Ovary (tissue), 9 donors: ENCODE data around the gene ABCG1. TPM values are rescaled to one million over a fixed set of nuclear protein-coding genes. Genes with fewer than 3 reads are reported as not detected.

Experiments
- DNase-seq, 5 donors: peaks; one replicate each; pipeline ENCODE4 v3.0.0-alpha.2; 2019 to 2020
- H3K27ac ChIP-seq, 2 donors: fragments of 200-600 bp; one replicate each; pipeline versions ENCODE4 v1.5.1 to v1.8.0; 2019 to 2022
- H3K27me3 ChIP-seq: fragments of 200-600 bp; one replicate; pipeline ENCODE4 v1.8.0; 2022
- H3K36me3 ChIP-seq: fragments of 200-600 bp; sonication (generic); one replicate; pipeline ENCODE4 v1.5.1; 2019
- H3K4me1 ChIP-seq: one replicate; pipeline ENCODE4 v1.8.1; 2013; ENCODE audit warnings: mild to moderate bottlenecking, moderate library complexity; ENCODE audit not compliant: insufficient read depth
- H3K4me3 ChIP-seq: fragments of 200-600 bp; sonication (generic); one replicate; pipeline ENCODE4 v1.5.1; 2017
- H3K9me3 ChIP-seq, 2 donors: fragments of 200-600 bp in 1 of 2; sonication (generic) in 1 of 2; one replicate each; pipeline versions ENCODE4 v1.5.1 to v1.8.1; 2013 to 2019; ENCODE audit warnings: mild to moderate bottlenecking in 1 of 2, moderate library complexity in 1 of 2
- EP300 ChIP-seq: sonication (generic); formaldehyde crosslinking; IDR thresholded peaks from one replicate; pipeline ENCODE4 v1.6.1; 2017; ENCODE audit warnings: antibody characterized with exemption
- POLR2A ChIP-seq: fragments of 450-650 bp; IDR thresholded peaks from one replicate; pipeline ENCODE4 v1.6.1; 2017; ENCODE audit warnings: antibody characterized with exemption, mild to moderate bottlenecking, moderate library complexity
- WGBS, 3 donors: extraction: QIAGEN DNeasy Blood & Tissue Kit in 1 of 3; methylation state at CpG; one replicate each; pipeline versions ENCODE4 v1.1.5 to v1.1.7; 2013 to 2017; 5-methylcytosine and 5-hydroxymethylcytosine counted together
- intact Hi-C, 4 donors: fragments of 100-400 bp; cut with DNase I; formaldehyde crosslinking; loops; one replicate each; pipeline versions ENCODE4 v1.11.0 to v1.15.1; 2022 to 2023
- polyA plus RNA-seq, 2 donors: library from polyadenylated mRNA; stranded (reverse); fragments of 200-250 nt in 1 of 2; fragments of 350-450 nt in 1 of 2; fragmentation: Illumina TruSeq in 1 of 2; extraction: RNeasy Lipid Tissue Mini Kit (QIAGEN cat#74804) in 1 of 2; gene quantifications; one replicate each; pipeline ENCODE4 v1.2.3, GENCODE V29; 2013 to 2014
- total RNA-seq, 7 donors: library from RNA; depleted of rRNA in 2 of 7; stranded (reverse); fragments of >200 nt in 2 of 7; fragmentation: NEBNext Ultra II Directional in 3 of 7; extraction: Animal tissue kit (Norgen Biotek cat#: 25700) in 3 of 7; gene quantifications; one replicate each; pipeline versions ENCODE4 v1.1.0 to v1.2.4, GENCODE V29; 2016 to 2023
- TF ChIP-seq, protein P1 (sequence below), 3 donors: fragments of 450-650 bp in 2 of 3; fragments of 200-600 bp in 1 of 3; IDR thresholded peaks; one replicate each; pipeline versions ENCODE4 v1.5.1 to v1.8.0; 2016 to 2022; ENCODE audit warnings: antibody characterized with exemption in 3 of 3, mild to moderate bottlenecking in 1 of 3
- donor health status: DM: no; HTN: no; CAD: no; lungs with moderate emphysema.
- donor health status: DM: no; HTN: no; CAD: no.
- donor health status: Bipolar disorder and iron deficiency.
- donor health status: DM: yes; HTN: yes; CAD: no.
- donor health status: DM: no; HTN: no; CAD: no.
- donor health status: DM: yes; HTN: yes; CAD: no.

ABCG1 gene
- total and polyA plus RNA-seq, 9 donors = 4.3 to 14.9 (median 5.8) TPM

DNA sequence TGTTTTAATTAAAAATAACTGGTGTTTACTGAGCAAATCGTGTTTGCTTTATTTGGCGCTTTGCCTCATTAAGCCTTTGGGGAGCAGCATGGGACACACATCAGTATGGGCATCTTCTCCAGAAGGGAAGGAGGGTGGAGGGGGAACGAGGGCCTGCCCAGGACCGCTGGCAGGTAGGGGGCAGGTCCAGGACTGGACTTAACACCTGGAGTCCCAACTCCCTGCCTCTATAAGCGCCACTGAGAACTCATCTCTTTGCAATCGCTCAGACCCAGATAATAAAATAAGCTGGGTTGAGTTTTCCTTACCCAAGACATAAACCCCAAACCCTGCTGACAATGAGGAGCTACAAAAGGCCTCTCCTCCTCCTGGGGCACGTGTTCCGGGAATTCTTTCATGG lies 15.1 kb downstream of the ABCG1 start:
- peak overlapping the region; percentile 40 to 82 for H3K27ac ChIP-seq
- intact Hi-C loops = loop anchor here in 1 of 4 donors (10.0 kb wide), 1 partner anchor 1669 kb away; no protein-coding TSS in a partner anchor
- TF ChIP-seq, protein P1, sequence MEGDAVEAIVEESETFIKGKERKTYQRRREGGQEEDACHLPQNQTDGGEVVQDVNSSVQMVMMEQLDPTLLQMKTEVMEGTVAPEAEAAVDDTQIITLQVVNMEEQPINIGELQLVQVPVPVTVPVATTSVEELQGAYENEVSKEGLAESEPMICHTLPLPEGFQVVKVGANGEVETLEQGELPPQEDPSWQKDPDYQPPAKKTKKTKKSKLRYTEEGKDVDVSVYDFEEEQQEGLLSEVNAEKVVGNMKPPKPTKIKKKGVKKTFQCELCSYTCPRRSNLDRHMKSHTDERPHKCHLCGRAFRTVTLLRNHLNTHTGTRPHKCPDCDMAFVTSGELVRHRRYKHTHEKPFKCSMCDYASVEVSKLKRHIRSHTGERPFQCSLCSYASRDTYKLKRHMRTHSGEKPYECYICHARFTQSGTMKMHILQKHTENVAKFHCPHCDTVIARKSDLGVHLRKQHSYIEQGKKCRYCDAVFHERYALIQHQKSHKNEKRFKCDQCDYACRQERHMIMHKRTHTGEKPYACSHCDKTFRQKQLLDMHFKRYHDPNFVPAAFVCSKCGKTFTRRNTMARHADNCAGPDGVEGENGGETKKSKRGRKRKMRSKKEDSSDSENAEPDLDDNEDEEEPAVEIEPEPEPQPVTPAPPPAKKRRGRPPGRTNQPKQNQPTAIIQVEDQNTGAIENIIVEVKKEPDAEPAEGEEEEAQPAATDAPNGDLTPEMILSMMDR (IDR thresholded peaks at IDR 0.05) = no peak
- TF ChIP-seq POLR2A (no peak), EP300 (no peak)
- 52 to 57% (median 54%) methylated on average over 8 of the region's 8 CpGs for WGBS, 3 donors
- H3K9me3 ChIP-seq = no peaks in the 10 kb centered on the region
- H3K27me3 ChIP-seq = no peaks in the 10 kb centered on the region
- H3K36me3 ChIP-seq = no peaks in the 10 kb centered on the region
- H3K4me1 ChIP-seq = peaks cover 16% of the 10 kb centered on the region
- no peak for DNase-seq
- H3K4me3 ChIP-seq = peak overlapping the region; percentile 40

DNA sequence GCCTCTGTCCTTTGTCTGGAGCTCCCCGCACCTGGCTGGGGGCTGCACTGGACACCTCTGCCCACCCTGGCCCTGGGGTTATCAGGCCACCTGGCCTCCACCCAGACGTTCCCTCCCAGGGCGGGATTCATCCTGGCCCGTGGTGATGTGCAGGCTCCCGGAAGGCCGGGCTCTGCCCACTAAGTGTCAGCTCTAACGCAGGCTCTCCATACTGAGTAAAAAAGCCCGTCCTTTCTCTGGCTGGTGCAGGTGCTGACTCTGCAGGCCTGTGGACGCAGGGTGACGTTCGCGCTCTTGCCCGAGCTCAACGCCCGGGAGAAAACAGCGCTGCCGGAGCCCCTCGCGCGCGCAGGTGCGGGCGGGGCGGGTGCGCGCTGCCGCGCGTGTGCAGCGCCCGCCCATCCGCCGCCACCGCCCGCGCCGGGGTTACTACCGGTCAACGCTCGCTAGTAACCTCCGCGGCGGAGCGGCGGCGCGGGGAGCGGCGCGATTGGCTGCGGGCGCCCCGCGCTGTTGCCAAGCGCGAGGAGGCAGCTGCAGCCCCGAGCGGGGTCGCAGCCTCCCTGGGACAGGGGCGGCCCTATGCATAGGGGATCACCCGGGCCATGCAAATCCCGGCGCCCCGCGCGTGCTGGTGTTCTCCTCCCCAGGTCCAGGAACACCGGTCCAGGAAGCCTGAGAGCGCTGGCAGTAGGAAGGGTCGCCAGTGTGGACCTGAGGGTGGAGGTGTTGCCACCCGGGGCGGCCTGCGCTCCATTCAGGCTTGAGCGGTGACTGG lies 15.7 kb downstream of the ABCG1 start:
- peak; percentile 53 to 78 (median 73) for DNase-seq
- Histone ChIP-seq H3K4me1 (peaks cover 16% of the 10 kb centered on the region), H3K4me3 (peak overlapping the region; percentile 40), H3K27ac (peak overlapping the region; percentile 40 to 82), H3K36me3 (no peaks in the 10 kb centered on the region), H3K27me3 (no peaks in the 10 kb centered on the region), H3K9me3 (no peaks in the 10 kb centered on the region)
- WGBS, 3 donors = 2 to 4% (median 3%) methylated on average over 27 to 73 of the region's 73 CpGs
- TF ChIP-seq EP300 (no peak), POLR2A (no peak)
- TF ChIP-seq, protein P1 (IDR thresholded peaks at IDR 0.05) = no peak
- intact Hi-C loops = loop anchor here in 1 of 4 donors (10.0 kb wide), 1 partner anchor 1670 kb away; no protein-coding TSS in a partner anchor

DNA sequence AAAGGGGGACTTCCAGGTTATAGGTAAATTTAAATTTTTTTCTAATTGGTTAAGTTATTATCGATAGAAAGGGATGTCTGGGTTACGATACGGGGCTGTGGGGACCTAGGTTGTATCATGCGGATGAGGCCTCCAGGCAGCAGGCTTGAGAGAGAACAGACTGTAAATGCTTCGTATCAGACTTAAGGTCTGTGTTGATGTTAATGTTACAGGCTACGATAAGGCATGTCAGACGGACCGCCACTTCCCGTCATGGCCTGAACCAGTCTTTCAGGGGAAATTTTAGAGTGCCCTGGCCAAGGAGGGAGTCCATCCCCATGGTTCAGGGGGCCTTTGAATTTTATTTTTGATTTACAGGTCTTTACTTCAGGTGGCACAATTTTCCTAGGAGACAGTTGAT lies 16.7 kb downstream of the ABCG1 start:
- intact Hi-C loops = loop anchor here in 1 of 4 donors (10.0 kb wide), 1 partner anchor 1671 kb away; no protein-coding TSS in a partner anchor
- 53 to 67% (median 60%) methylated on average over 9 of the region's 9 CpGs for WGBS, 3 donors
- no peak overlapping the region for H3K4me3 ChIP-seq
- peaks cover 16% of the 10 kb centered on the region for H3K4me1 ChIP-seq
- no peak for TF ChIP-seq POLR2A
- TF ChIP-seq, protein P1 (IDR thresholded peaks at IDR 0.05) = no peak
- TF ChIP-seq EP300 = no peak
- H3K36me3 ChIP-seq = no peaks in the 10 kb centered on the region
- H3K27me3 ChIP-seq = no peaks in the 10 kb centered on the region
- H3K27ac ChIP-seq = peak overlapping the region in 1 of 2 donors; percentile 82
- H3K9me3 ChIP-seq = no peaks in the 10 kb centered on the region
- no peak for DNase-seq

DNA sequence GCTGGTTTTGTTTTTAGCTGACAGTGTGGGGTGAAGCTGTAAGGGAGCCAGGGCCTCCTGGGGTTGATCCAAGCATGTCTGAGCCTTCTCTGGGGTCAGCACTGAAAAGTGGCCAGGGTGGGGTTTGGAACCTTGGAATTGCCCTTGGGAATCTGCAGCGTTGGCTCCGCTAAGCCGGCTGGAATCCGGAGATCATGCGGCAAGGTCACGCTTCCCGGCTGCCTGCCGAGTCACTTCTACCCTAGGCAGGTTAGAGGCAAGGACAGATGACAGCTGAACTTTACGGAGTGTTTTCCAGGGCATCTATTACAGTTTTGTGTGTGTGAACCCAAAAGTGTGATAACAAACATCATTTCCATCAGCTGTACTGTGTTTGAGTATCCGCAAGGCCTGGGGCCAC lies 17.1 kb downstream of the ABCG1 start:
- peak in 3 of 5 donors; percentile 18 to 54 (median 43) for DNase-seq
- Histone ChIP-seq H3K9me3 (no peaks in the 10 kb centered on the region), H3K27me3 (no peaks in the 10 kb centered on the region), H3K27ac (peak overlapping the region in 1 of 2 donors; percentile 82), H3K36me3 (no peaks in the 10 kb centered on the region), H3K4me3 (no peak overlapping the region), H3K4me1 (peaks cover 16% of the 10 kb centered on the region)
- TF ChIP-seq EP300 (no peak), POLR2A (no peak)
- TF ChIP-seq, protein P1 (IDR thresholded peaks at IDR 0.05) = no peak
- intact Hi-C loops = loop anchor here in 1 of 4 donors (10.0 kb wide), 1 partner anchor 1671 kb away; no protein-coding TSS in a partner anchor
- WGBS, 3 donors = 45 to 64% (median 56%) methylated on average over 10 of the region's 10 CpGs
